HepG2 (cell line): Measurements from ENCODE around the gene PHF23. TPM values are rescaled to one million over a fixed set of nuclear protein-coding genes. Genes with fewer than 3 reads are reported as not detected.
A peak's percentile ranks its signal among the peaks of the same experiment; 100 is the strongest.

ENCODE experiments used
- AGO2 ChIP-seq: fragments of 200-400 bp; formaldehyde crosslinking; optimal IDR thresholded peaks from 2 replicates; pipeline ENCODE3; 2017; ENCODE audit warnings: mild to moderate bottlenecking, low read depth, low read length, moderate library complexity
- HNRNPL ChIP-seq: fragments of 200-400 bp; formaldehyde crosslinking; IDR thresholded peaks from 2 replicates; pipeline ENCODE4 v1.6.1; 2017; ENCODE audit warnings: mild to moderate bottlenecking, low read depth, low read length
- KAT2B ChIP-seq: fragments of 150-350 bp; IDR thresholded peaks from 2 replicates; pipeline ENCODE4 v1.6.1; 2014; ENCODE audit warnings: low read depth, low read length, borderline replicate concordance
- MAZ ChIP-seq, 2 experiments: sonication (generic) in 1 of 2; formaldehyde crosslinking in 1 of 2; IDR thresholded peaks; 2 replicates each; pipeline versions ENCODE4 v1.5.0 to v1.6.1; 2012 to 2020; ENCODE audit warnings: low read depth in 2 of 2, mild to moderate bottlenecking in 2 of 2, borderline replicate concordance in 1 of 2, improper control_type of control experiment in 1 of 2, low read length in 1 of 2, missing genetic modification reagents in 1 of 2, moderate library complexity in 1 of 2
- PAX8 ChIP-seq: sonication (generic); formaldehyde crosslinking; IDR thresholded peaks from 2 replicates; pipeline ENCODE4 v1.8.0; 2022; ENCODE audit warnings: mild to moderate bottlenecking, missing genetic modification reagents, borderline replicate concordance
- PCBP1 ChIP-seq: fragments of 200-400 bp; formaldehyde crosslinking; IDR thresholded peaks from 2 replicates; pipeline ENCODE4 v1.6.1; 2017; ENCODE audit warnings: mild to moderate bottlenecking, low read depth, low read length, borderline replicate concordance
- POLR2A ChIP-seq, 2 experiments: IDR thresholded peaks; 2 replicates each; pipeline ENCODE4 v1.6.1; 2011; ENCODE audit warnings: low read depth in 2 of 2, low read length in 2 of 2, mild to moderate bottlenecking in 1 of 2, moderate library complexity in 1 of 2; ENCODE audit not compliant: insufficient read depth in 1 of 2
- SRSF4 ChIP-seq: fragments of 200-400 bp; formaldehyde crosslinking; IDR thresholded peaks from one replicate; pipeline ENCODE4 v1.6.1; 2018; ENCODE audit warnings: mild to moderate bottlenecking, low read depth, low read length, moderate library complexity; ENCODE audit not compliant: poor library complexity, severe bottlenecking
- ZMAT3 ChIP-seq: sonication (generic); formaldehyde crosslinking; conservative IDR thresholded peaks from 2 replicates; pipeline ENCODE4 v1.7.0; 2021; ENCODE audit warnings: missing genetic modification reagents
- ZNF234 ChIP-seq: sonication (generic); formaldehyde crosslinking; conservative IDR thresholded peaks from 2 replicates; pipeline ENCODE4 v1.5.1; 2020; ENCODE audit warnings: mild to moderate bottlenecking, missing genetic modification reagents
- ZNF337 ChIP-seq: sonication (generic); formaldehyde crosslinking; IDR thresholded peaks from 2 replicates; pipeline ENCODE4 v1.5.1; 2020; ENCODE audit warnings: missing genetic modification reagents, low read depth, mild to moderate bottlenecking, borderline replicate concordance
- ZNF484 ChIP-seq: sonication (generic); formaldehyde crosslinking; IDR thresholded peaks from 2 replicates; pipeline ENCODE4 v1.5.1; 2020; ENCODE audit warnings: mild to moderate bottlenecking, low read depth, missing genetic modification reagents, borderline replicate concordance
- polyA plus RNA-seq, 8 experiments: library from polyadenylated mRNA; depleted of rRNA in 3 of 8; stranded (reverse) in 7 of 8; unstranded in 1 of 8; fragments of >200 nt; fragmentation: Illumina TruSeq in 4 of 8; extraction: Trizol in 4 of 8; gene quantifications; 2 replicates each; pipeline versions ENCODE4 v1.2.1 to v1.2.3, GENCODE V29; 2011 to 2016; ENCODE audit warnings: low read depth in 4 of 8, missing spikeins in 1 of 8, mixed read lengths in 1 of 8; ENCODE audit not compliant: insufficient read depth in 1 of 8
- total RNA-seq, 5 experiments: library from RNA; depleted of rRNA; stranded (reverse); fragments of >200 nt; fragmentation: Illumina TruSeq; extraction: Trizol; gene quantifications; 2 replicates each; pipeline ENCODE4 v1.2.3, GENCODE V29; 2016; ENCODE audit warnings: low read depth in 1 of 5
- TF ChIP-seq, protein P1 (sequence below): sonication (generic); formaldehyde crosslinking; IDR thresholded peaks from 2 replicates; pipeline ENCODE4 v1.5.1; 2020; ENCODE audit warnings: missing genetic modification reagents, mild to moderate bottlenecking, borderline replicate concordance
- TF ChIP-seq, protein P2 (sequence below): sonication (generic); formaldehyde crosslinking; IDR thresholded peaks from 2 replicates; pipeline ENCODE4 v1.4.0; 2020; ENCODE audit warnings: missing genetic modification reagents
- TF ChIP-seq, protein P3 (sequence below), 2 experiments: fragments of 450-650 bp in 1 of 2; sonication (generic) in 1 of 2; formaldehyde crosslinking; IDR thresholded peaks; 2 replicates each; pipeline versions ENCODE4 v1.5.0 to v1.8.0; 2020 to 2022; ENCODE audit warnings: mild to moderate bottlenecking in 1 of 2, missing genetic modification reagents in 1 of 2
- TF ChIP-seq, protein P4 (sequence below): IDR thresholded peaks from 2 replicates; pipeline ENCODE4 v1.6.1; 2018; ENCODE audit warnings: missing genetic modification reagents, mild to moderate bottlenecking, missing compliant biosample characterization

PHF23 gene
- total and polyA plus RNA-seq, 2 of the 13 experiments (the other 11 are each of a cell fraction or from before 2014, with no cell fraction given), result 27.6 to 33.2 TPM

DNA sequence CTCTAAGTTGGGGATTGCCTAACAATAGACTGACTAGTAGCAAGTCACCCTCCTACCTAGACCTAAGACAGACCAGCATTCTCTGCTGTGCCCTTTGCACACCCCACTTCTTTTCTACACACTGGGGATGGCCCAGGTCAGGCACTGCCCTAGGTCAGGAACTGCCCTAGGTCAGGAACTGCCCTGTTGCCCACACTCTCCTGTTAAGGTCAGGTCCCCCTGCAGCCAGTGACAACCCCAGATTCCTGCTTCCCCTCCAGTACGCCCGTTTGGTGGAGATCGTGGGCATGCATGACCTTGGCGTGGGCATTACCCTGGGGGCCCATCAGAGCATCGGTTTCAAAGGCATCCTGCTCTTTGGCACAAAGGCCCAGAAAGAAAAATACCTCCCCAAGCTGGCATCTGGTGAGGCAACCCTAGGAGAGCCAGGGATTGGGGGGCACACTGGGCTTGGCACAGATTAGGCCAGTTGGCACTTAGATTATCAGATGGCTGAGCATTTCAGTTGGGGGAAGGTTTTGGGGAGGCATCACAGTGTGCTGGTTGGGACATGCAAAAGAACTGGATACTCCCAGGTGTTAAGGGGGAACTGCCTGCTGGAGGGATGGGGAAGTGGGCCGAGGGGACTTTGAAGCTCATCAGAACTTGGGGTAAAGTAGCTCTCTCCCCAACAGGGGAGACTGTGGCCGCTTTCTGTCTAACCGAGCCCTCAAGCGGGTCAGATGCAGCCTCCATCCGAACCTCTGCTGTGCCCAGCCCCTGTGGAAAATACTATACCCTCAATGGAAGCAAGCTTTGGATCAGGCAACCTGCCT is 17.8 kb downstream of the PHF23 start (continued):
- TF ChIP-seq, protein P1, sequence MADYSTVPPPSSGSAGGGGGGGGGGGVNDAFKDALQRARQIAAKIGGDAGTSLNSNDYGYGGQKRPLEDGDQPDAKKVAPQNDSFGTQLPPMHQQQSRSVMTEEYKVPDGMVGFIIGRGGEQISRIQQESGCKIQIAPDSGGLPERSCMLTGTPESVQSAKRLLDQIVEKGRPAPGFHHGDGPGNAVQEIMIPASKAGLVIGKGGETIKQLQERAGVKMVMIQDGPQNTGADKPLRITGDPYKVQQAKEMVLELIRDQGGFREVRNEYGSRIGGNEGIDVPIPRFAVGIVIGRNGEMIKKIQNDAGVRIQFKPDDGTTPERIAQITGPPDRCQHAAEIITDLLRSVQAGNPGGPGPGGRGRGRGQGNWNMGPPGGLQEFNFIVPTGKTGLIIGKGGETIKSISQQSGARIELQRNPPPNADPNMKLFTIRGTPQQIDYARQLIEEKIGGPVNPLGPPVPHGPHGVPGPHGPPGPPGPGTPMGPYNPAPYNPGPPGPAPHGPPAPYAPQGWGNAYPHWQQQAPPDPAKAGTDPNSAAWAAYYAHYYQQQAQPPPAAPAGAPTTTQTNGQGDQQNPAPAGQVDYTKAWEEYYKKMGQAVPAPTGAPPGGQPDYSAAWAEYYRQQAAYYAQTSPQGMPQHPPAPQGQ (CRISPR knock-in tag), result 0 out of 2 replicates have a peak, but pooled peaks have one; percentile 65
- TF ChIP-seq, protein P2, sequence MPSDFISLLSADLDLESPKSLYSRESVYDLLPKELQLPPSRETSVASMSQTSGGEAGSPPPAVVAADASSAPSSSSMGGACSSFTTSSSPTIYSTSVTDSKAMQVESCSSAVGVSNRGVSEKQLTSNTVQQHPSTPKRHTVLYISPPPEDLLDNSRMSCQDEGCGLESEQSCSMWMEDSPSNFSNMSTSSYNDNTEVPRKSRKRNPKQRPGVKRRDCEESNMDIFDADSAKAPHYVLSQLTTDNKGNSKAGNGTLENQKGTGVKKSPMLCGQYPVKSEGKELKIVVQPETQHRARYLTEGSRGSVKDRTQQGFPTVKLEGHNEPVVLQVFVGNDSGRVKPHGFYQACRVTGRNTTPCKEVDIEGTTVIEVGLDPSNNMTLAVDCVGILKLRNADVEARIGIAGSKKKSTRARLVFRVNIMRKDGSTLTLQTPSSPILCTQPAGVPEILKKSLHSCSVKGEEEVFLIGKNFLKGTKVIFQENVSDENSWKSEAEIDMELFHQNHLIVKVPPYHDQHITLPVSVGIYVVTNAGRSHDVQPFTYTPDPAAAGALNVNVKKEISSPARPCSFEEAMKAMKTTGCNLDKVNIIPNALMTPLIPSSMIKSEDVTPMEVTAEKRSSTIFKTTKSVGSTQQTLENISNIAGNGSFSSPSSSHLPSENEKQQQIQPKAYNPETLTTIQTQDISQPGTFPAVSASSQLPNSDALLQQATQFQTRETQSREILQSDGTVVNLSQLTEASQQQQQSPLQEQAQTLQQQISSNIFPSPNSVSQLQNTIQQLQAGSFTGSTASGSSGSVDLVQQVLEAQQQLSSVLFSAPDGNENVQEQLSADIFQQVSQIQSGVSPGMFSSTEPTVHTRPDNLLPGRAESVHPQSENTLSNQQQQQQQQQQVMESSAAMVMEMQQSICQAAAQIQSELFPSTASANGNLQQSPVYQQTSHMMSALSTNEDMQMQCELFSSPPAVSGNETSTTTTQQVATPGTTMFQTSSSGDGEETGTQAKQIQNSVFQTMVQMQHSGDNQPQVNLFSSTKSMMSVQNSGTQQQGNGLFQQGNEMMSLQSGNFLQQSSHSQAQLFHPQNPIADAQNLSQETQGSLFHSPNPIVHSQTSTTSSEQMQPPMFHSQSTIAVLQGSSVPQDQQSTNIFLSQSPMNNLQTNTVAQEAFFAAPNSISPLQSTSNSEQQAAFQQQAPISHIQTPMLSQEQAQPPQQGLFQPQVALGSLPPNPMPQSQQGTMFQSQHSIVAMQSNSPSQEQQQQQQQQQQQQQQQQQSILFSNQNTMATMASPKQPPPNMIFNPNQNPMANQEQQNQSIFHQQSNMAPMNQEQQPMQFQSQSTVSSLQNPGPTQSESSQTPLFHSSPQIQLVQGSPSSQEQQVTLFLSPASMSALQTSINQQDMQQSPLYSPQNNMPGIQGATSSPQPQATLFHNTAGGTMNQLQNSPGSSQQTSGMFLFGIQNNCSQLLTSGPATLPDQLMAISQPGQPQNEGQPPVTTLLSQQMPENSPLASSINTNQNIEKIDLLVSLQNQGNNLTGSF (CRISPR knock-in tag), result no peak
- TF ChIP-seq ZNF234 (CRISPR knock-in tag) (no peak), MAZ (IDR thresholded peaks at IDR 0.05; ENCODE audit: borderline replicate concordance, low read depth, low read length) (no peak), MAZ (CRISPR knock-in tag; IDR thresholded peaks at IDR 0.05; ENCODE audit: low read depth) (0 out of 2 replicates have a peak, but pooled peaks have one; percentile 8), ZNF337 (no peak), ZNF484 (CRISPR knock-in tag) (no peak), HNRNPL (peak; percentile 57; the same call in 1 of the 2 replicates), PAX8 (CRISPR knock-in tag) (no peak), AGO2 (peak; percentile 42), POLR2A (IDR thresholded peaks at IDR 0.05; ENCODE audit: insufficient read depth in 1 of 2, low read depth in 2 of 2, low read length in 2 of 2) (peak in 1 of 2 experiments; percentile 53; a peak in 2 of 4 replicates), PCBP1 (no peak), ZMAT3 (CRISPR knock-in tag) (no peak), SRSF4 (no peak), KAT2B (no peak)
- TF ChIP-seq, protein P3, sequence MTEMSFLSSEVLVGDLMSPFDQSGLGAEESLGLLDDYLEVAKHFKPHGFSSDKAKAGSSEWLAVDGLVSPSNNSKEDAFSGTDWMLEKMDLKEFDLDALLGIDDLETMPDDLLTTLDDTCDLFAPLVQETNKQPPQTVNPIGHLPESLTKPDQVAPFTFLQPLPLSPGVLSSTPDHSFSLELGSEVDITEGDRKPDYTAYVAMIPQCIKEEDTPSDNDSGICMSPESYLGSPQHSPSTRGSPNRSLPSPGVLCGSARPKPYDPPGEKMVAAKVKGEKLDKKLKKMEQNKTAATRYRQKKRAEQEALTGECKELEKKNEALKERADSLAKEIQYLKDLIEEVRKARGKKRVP (CRISPR knock-in tag; IDR thresholded peaks at IDR 0.05), result no peak
- TF ChIP-seq, protein P4, sequence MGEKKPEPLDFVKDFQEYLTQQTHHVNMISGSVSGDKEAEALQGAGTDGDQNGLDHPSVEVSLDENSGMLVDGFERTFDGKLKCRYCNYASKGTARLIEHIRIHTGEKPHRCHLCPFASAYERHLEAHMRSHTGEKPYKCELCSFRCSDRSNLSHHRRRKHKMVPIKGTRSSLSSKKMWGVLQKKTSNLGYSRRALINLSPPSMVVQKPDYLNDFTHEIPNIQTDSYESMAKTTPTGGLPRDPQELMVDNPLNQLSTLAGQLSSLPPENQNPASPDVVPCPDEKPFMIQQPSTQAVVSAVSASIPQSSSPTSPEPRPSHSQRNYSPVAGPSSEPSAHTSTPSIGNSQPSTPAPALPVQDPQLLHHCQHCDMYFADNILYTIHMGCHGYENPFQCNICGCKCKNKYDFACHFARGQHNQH (CRISPR knock-in tag), result no peak
